ENCODE measurements around the gene VIPR2.
"Not testable (repeated sequence)": the region's sequence is repeated elsewhere in the genome, so short reads cannot be mapped to it uniquely, and the experiment has no call there.

The VIPR2 gene

GRCh38 chr7:158991824-158992621 is 152.6 kb downstream of the VIPR2 start:
- Histone ChIP-seq H3K27ac (no peak overlapping the region), H3K4me3 (no peak overlapping the region)
- DNase-seq (ENCODE audit: low spot score) = no peak
- TF ChIP-seq CTCF (IDR thresholded peaks at IDR 0.05) = no peak

- TF ChIP-seq CTCF (IDR thresholded peaks at IDR 0.05) = no peak
- no peak overlapping the region for H3K4me3 ChIP-seq
- no peak for DNase-seq (ENCODE audit: low spot score)
- H3K27ac ChIP-seq = no peak overlapping the region
These were observed 155.7 kb downstream of the VIPR2 start for GRCh38 chr7:158988996-158989395.

DNA sequence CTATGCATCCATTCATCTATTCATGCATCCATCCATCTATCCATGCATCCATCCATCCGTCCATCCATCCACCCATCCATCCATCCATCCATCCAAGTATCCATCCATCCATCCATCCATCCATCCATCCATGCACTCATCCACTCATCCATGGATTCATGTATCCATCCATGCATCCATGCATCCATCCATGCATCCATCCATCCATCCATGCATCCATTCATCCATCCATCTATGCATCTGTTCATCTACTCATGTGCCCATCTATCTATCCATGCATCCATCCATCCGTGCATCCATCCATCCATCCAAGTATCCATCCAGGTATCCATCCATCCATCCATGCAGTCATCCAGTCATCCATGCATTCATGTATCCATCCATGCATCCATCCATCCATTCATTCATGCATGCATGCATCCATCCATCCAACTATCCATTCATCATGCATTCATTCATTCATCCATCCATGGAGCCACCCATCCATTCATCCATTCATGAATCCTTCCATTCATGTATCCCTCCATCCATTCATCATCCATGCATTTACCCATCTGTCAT is 156.3 kb downstream of the VIPR2 start:
- TF ChIP-seq CTCF (IDR thresholded peaks at IDR 0.05) = no peak
- Histone ChIP-seq H3K27ac (no peak overlapping the region), H3K4me3 (no peak overlapping the region)
- DNase-seq (ENCODE audit: low spot score) = no peak

- no peak for DNase-seq (ENCODE audit: low spot score)
- no peak overlapping the region for H3K27ac ChIP-seq
- TF ChIP-seq CTCF (IDR thresholded peaks at IDR 0.05) = no peak
- no peak overlapping the region for H3K4me3 ChIP-seq
These were observed 157.0 kb downstream of the VIPR2 start for GRCh38 chr7:158987691-158988090.

- no peak for DNase-seq (ENCODE audit: low spot score)
- Histone ChIP-seq H3K27ac (no peak overlapping the region), H3K4me3 (no peak overlapping the region)
- no peak for TF ChIP-seq CTCF (IDR thresholded peaks at IDR 0.05)
These were observed 159.1 kb downstream of the VIPR2 start for GRCh38 chr7:158985583-158985982.

GRCh38 chr7:158984007-158984406 is 160.7 kb downstream of the VIPR2 start:
- not testable (repeated sequence) for H3K4me3 ChIP-seq; DNase-seq (ENCODE audit: low spot score); H3K27ac ChIP-seq

GRCh38 chr7:158982080-158982479 is 162.6 kb downstream of the VIPR2 start:
- not testable (repeated sequence) for DNase-seq (ENCODE audit: low spot score); H3K27ac ChIP-seq; H3K4me3 ChIP-seq

DNA sequence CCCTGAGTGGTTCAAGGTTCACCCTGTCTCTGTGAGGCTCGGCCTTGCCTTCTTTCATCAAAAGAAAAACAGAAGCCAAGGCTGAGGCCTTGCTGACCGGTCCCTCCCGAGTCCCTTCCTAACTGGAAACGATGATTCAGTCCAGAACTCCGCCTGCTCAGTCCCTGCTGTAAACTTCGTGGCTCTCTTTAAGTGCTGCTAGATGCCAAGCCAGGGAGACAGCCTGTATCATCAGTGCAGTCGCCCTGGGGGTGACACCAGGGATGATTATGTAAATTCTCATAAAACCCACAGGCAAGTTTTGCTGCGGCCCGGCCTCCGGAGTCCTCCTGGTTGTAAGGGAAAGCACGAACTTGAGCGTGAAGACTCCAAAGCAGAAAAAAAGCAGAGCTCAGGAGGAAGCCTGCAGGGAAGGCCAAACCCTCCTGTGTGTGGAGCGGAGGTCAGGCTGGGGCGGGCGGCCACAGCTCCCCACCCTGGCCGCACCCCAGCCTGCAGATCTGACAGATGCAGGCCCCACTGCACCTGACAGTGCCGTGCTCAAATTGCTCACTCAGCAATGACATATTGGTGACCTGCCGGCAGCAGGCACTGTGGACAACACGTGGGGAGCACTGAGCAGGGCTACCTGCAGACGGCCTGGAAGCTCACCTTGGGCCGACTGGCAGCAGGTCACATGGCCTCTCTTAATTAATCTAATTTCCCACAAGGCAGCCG is 164.9 kb downstream of the VIPR2 start:
- DNase-seq (ENCODE audit: low spot score) = no peak
- no peak overlapping the region for H3K27ac ChIP-seq
- no peak overlapping the region for H3K4me3 ChIP-seq
- no peak for TF ChIP-seq CTCF (IDR thresholded peaks at IDR 0.05)

Data from coronary artery (tissue), 2 donors.